Fibroblast of peridontal ligament (primary cell): ENCODE measurements around the gene INSR.
"Not testable (repeated sequence)": the region's sequence is repeated elsewhere in the genome, so short reads cannot be mapped to it uniquely, and the experiment has no call there.

Experiments used
- DNase-seq: peaks from one replicate; pipeline ENCODE4 v3.0.0-alpha.2; 2010; ENCODE audit errors: extremely low read depth

INSR gene

GRCh38 chr19:7098701-7099596 is 195.3 kb downstream of the INSR start:
- DNase-seq = peak; percentile 87

- no peak for DNase-seq
These were observed 196.1 kb downstream of the INSR start for GRCh38 chr19:7098096-7098495.

GRCh38 chr19:7088999-7089398 is 205.2 kb downstream of the INSR start:
- no peak for DNase-seq

GRCh38 chr19:7083076-7083956 is 210.9 kb downstream of the INSR start:
- peak; percentile 34 for DNase-seq

GRCh38 chr19:7078008-7078407 is 216.2 kb downstream of the INSR start:
- DNase-seq = no peak

- DNase-seq = no peak
These were observed 218.1 kb downstream of the INSR start for GRCh38 chr19:7076151-7076550.

- no peak for DNase-seq
These were observed 219.4 kb downstream of the INSR start for GRCh38 chr19:7074705-7075282.

GRCh38 chr19:7072541-7072940 is 221.7 kb downstream of the INSR start:
- DNase-seq = no peak

GRCh38 chr19:7069904-7070226 is 224.3 kb downstream of the INSR start:
- DNase-seq = no peak

GRCh38 chr19:7069042-7069903 is 224.9 kb downstream of the INSR start, which contains the start of gene ZNF557:
ZNF557 (plus strand) TSS chr19:7069703; CDS start chr19:7075075, 5,372 bp downstream.
- DNase-seq = peak; percentile 93

- no peak for DNase-seq
These were observed 225.6 kb downstream of the INSR start for GRCh38 chr19:7068599-7068998.

GRCh38 chr19:7067716-7068115 is 226.5 kb downstream of the INSR start:
- DNase-seq = peak; percentile 47

- not testable (repeated sequence) for DNase-seq
These were observed 227.1 kb downstream of the INSR start for GRCh38 chr19:7067122-7067521.

- no peak for DNase-seq
These were observed 230.3 kb downstream of the INSR start for GRCh38 chr19:7063764-7064418.

- no peak for DNase-seq
These were observed 230.9 kb downstream of the INSR start for GRCh38 chr19:7063339-7063738.
